BJ (cell line): ENCODE results near the gene RBM46. TPM values are rescaled to one million over a fixed set of nuclear protein-coding genes. Genes with fewer than 3 reads are reported as not detected.
"Not testable (repeated sequence)": the region's sequence is repeated elsewhere in the genome, so short reads cannot be mapped to it uniquely, and the experiment has no call there.

Experiments
- CTCF ChIA-PET: fragments of 350-600 bp; formaldehyde crosslinking; extraction: SDS; loops from one replicate; lab custom pipeline; 2021; ENCODE audit warnings: antibody characterized with exemption, inconsistent platforms; lab: Yijun Ruan, JAX
- POLR2A ChIA-PET: fragments of 300-600 bp; sonication (Branson Sonifier 250); formaldehyde crosslinking; extraction: SDS; loops from one replicate; lab custom pipeline; 2021; ENCODE audit warnings: antibody characterized with exemption; lab: Charles Lee
- DNase-seq: peaks from one replicate; pipeline ENCODE4 v3.0.0-alpha.2; 2011; ENCODE audit warnings: low read depth
- H3K27me3 ChIP-seq: 2 replicates; pipeline ENCODE4 v1.6.0; 2011; ENCODE audit warnings: low read length; ENCODE audit not compliant: control insufficient read depth, insufficient read depth
- H3K36me3 ChIP-seq: 2 replicates; pipeline ENCODE4 v1.5.1; 2011; ENCODE audit warnings: low read length; ENCODE audit not compliant: control insufficient read depth, insufficient read depth
- H3K4me3 ChIP-seq: 2 replicates; pipeline ENCODE4 v1.5.1; 2011; ENCODE audit warnings: low read depth, mild to moderate bottlenecking, control low read depth, low read length
- CTCF ChIP-seq: IDR thresholded peaks from 2 replicates; pipeline ENCODE4 v1.5.1; 2011; ENCODE audit warnings: low read depth, mild to moderate bottlenecking, control low read depth, inconsistent platforms, low read length, moderate library complexity; ENCODE audit not compliant: insufficient read depth
- polyA plus RNA-seq: library from polyadenylated mRNA; depleted of rRNA; stranded (reverse); fragments of >200 nt; gene quantifications from 2 replicates; pipeline ENCODE4 v1.2.3, GENCODE V29; 2011

The RBM46 gene
- polyA plus RNA-seq, 1 experiment = not detected

- H3K27me3 ChIP-seq = no peaks in the 10 kb centered on the region
- no peak for DNase-seq
- no peak for TF ChIP-seq CTCF
- no peak overlapping the region for H3K4me3 ChIP-seq
- no peaks in the 10 kb centered on the region for H3K36me3 ChIP-seq
- CTCF ChIA-PET = interaction anchor here (0.7 kb wide), 1 partner anchor 10 kb away, joined by 3 read pairs; no protein-coding TSS in a partner anchor
- POLR2A ChIA-PET = no interaction called here
Measured at GRCh38 chr4:154858166-154858565, 77.1 kb downstream of the RBM46 start.

DNA sequence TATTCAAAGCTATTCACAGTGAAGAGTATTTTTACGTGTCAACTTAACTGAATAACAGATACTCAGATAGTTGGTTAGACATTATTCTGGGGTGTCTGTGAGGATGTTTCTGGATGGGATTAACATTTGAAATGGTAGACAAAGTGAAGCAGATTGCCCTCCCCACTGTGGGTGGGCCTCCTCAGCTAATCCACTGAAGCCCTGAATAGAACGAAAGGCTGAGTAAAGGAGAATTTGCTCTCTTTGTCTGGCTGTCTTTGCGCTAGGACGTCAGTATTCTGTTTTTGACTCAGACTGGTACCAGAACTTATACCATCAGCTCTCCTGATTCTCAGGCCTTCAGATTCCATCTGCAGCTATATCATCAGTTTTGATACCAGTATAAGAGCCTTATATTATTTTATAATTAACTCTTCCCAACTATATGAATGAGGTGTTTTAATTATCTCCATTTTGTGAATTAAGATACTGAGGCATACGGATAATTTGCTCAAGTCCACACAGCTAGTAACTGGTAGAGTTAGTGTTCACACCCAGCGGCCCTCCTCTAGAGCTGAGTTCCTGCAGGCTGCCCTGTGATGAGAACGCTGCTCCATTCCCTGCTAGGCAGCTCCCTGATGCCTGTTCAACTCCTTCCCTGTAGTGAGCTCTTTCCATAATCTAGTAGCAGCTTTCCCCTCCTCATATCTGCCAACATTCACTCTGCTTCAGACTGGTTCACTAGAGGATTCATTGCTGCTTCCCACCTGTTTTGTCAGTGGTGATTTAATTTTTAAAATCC lies 87.5 kb downstream of the RBM46 start:
- Histone ChIP-seq H3K36me3 (no peaks in the 10 kb centered on the region), H3K27me3 (no peaks in the 10 kb centered on the region), H3K4me3 (no peak overlapping the region)
- ChIA-PET POLR2A (no interaction called here), CTCF (interaction anchor here (0.9 to 1.2 kb wide), 2 partner anchors 10 to 113 kb away, joined by 3 read pairs; no protein-coding TSS in a partner anchor)
- no peak for TF ChIP-seq CTCF
- DNase-seq = no peak

DNA sequence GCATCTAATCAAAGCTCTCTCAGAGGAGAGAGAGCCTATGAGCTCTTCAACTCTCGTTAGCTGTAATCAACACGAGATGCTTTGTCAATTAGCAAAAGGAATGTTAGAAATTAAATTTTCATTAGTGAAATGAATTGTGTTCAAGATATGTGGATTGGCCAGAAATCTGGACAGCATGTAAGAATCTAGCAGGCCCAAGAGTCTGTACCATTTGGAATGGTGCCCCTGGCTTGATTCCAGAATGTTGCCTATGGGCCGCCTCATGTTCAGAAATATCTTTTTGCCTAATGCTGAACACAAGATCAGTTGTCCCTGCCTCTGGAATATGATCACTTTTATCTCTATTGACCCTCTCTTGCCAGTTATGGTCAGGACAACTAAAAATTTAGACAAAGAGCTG lies 88.2 kb downstream of the RBM46 start:
- POLR2A ChIA-PET = no interaction called here
- no peak for DNase-seq
- TF ChIP-seq CTCF = no peak
- Histone ChIP-seq H3K36me3 (no peaks in the 10 kb centered on the region), H3K4me3 (no peak overlapping the region), H3K27me3 (no peaks in the 10 kb centered on the region)
- CTCF ChIA-PET = interaction anchor here (0.7 kb wide), 1 partner anchor 21 kb away, joined by 3 read pairs; no protein-coding TSS in a partner anchor

- ChIA-PET CTCF (interaction anchor here (1.0 to 1.3 kb wide), 2 partner anchors 16 to 94 kb away, joined by 4 to 5 read pairs; no protein-coding TSS in a partner anchor), POLR2A (no interaction called here)
- DNase-seq = no peak
- H3K4me3 ChIP-seq = no peak overlapping the region
- TF ChIP-seq CTCF = no peak
- H3K36me3 ChIP-seq = no peaks in the 10 kb centered on the region
- no peaks in the 10 kb centered on the region for H3K27me3 ChIP-seq
Measured at GRCh38 chr4:154872198-154872597, 91.1 kb downstream of the RBM46 start.

GRCh38 chr4:154874049-154874448 lies 93.0 kb downstream of the RBM46 start:
- H3K27me3 ChIP-seq, DNase-seq, H3K4me3 ChIP-seq, POLR2A ChIA-PET, H3K36me3 ChIP-seq, CTCF ChIA-PET: not testable (repeated sequence)
